PFSK-1 (cell line): ENCODE data around the gene EXD3.

ENCODE experiments used
- FOXP2 ChIP-seq: optimal IDR thresholded peaks from 2 replicates; pipeline ENCODE3; 2011; ENCODE audit warnings: borderline replicate concordance, control low read depth, inconsistent platforms; ENCODE audit not compliant: insufficient read depth; ENCODE audit errors: extremely low read length, extremely low read depth
- POLR2AphosphoS5 ChIP-seq: IDR thresholded peaks from 2 replicates; pipeline ENCODE4 v1.6.1; 2012; ENCODE audit warnings: low read depth, mild to moderate bottlenecking, control low read depth, low read length, moderate library complexity
- REST ChIP-seq, 2 experiments: IDR thresholded peaks; 2 replicates each; pipeline versions ENCODE4 v1.6.1 to v1.8.0; 2011 to 2012; ENCODE audit warnings: low read depth in 2 of 2, low read length in 2 of 2, control low read depth in 1 of 2, inconsistent platforms in 1 of 2, mild to moderate bottlenecking in 1 of 2, moderate library complexity in 1 of 2; ENCODE audit not compliant: insufficient read depth in 1 of 2
- TAF1 ChIP-seq: IDR thresholded peaks from 2 replicates; pipeline ENCODE4 v1.6.1; 2012; ENCODE audit warnings: low read length, control low read depth, borderline replicate concordance; ENCODE audit not compliant: insufficient read depth

- TF ChIP-seq REST (IDR thresholded peaks at IDR 0.05; ENCODE audit: insufficient read depth in 1 of 2, low read depth in 2 of 2, low read length in 2 of 2) (no peak), TAF1 (no peak), FOXP2 (no peak), POLR2AphosphoS5 (no peak)
Observed at GRCh38 chr9:137454145-137454596, 31.2 kb upstream of the EXD3 start.
